ENCODE measurements around the gene CRYGD.

GRCh38 chr2:208142925-208143799, 18.8 kb upstream of the CRYGD start:
- TF ChIP-seq ZNF274 (IDR thresholded peaks at IDR 0.05; ENCODE audit: low read depth, low read length) = no peak
- TF ChIP-seq SUZ12 (IDR thresholded peaks at IDR 0.05; ENCODE audit: extremely low read depth, insufficient read depth, insufficient read length) = no peak
- no peak for TF ChIP-seq YY1 (IDR thresholded peaks at IDR 0.05; ENCODE audit: insufficient read depth, insufficient read length)
